Choroid plexus epithelial cell (primary cell): ENCODE measurements around the gene ACAN.

Experiments
- DNase-seq: peaks from one replicate; pipeline ENCODE4 v3.0.0-alpha.2; 2010; ENCODE audit warnings: low read depth
- H3K4me3 ChIP-seq: 2 replicates; pipeline ENCODE4 v1.5.1; 2011; ENCODE audit warnings: low read depth, mild to moderate bottlenecking, control low read depth, low read length, moderate library complexity
- TF ChIP-seq, protein P1 (sequence below): conservative IDR thresholded peaks from 2 replicates; pipeline ENCODE4 v1.5.1; 2011; ENCODE audit warnings: low read depth, mild to moderate bottlenecking, control low read depth, inconsistent platforms, low read length, moderate library complexity

The ACAN gene

DNA sequence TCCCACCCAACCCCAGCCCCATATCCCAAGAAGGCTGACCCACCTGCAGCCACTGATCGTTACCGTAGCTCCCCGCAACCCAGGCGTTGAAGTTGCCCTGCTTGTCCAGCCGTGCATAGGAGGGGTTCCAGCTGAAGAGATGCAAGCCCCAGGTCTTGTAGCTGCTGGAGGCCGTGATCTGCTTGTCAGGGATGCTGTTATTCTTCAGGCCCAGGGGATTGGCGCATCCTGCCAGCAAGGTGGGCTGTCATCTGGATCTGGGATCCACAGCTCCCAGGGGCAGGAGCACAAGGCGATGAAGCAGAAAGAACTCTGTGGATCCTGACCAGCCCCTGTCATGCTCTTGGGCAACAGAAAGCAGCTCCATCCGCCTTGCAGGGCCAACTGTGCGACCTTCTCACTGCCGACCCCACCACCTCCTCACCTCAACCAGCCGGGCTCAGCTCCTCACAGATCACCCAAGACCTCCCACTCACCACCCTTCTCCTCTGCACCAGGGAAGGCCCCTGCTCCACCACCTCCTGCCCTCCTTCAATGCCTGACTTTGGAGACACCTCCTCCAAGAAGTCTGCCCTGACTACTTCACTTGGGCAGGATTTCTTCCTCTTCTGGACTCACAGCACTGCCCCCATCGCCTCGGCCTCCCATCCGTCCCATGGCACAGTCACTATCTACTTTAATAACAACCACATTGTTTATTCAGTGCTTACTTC lies 98.4 kb downstream of the ACAN start:
- no peak overlapping the region for H3K4me3 ChIP-seq
- no peak for DNase-seq
- TF ChIP-seq, protein P1, sequence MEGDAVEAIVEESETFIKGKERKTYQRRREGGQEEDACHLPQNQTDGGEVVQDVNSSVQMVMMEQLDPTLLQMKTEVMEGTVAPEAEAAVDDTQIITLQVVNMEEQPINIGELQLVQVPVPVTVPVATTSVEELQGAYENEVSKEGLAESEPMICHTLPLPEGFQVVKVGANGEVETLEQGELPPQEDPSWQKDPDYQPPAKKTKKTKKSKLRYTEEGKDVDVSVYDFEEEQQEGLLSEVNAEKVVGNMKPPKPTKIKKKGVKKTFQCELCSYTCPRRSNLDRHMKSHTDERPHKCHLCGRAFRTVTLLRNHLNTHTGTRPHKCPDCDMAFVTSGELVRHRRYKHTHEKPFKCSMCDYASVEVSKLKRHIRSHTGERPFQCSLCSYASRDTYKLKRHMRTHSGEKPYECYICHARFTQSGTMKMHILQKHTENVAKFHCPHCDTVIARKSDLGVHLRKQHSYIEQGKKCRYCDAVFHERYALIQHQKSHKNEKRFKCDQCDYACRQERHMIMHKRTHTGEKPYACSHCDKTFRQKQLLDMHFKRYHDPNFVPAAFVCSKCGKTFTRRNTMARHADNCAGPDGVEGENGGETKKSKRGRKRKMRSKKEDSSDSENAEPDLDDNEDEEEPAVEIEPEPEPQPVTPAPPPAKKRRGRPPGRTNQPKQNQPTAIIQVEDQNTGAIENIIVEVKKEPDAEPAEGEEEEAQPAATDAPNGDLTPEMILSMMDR = no peak

DNA sequence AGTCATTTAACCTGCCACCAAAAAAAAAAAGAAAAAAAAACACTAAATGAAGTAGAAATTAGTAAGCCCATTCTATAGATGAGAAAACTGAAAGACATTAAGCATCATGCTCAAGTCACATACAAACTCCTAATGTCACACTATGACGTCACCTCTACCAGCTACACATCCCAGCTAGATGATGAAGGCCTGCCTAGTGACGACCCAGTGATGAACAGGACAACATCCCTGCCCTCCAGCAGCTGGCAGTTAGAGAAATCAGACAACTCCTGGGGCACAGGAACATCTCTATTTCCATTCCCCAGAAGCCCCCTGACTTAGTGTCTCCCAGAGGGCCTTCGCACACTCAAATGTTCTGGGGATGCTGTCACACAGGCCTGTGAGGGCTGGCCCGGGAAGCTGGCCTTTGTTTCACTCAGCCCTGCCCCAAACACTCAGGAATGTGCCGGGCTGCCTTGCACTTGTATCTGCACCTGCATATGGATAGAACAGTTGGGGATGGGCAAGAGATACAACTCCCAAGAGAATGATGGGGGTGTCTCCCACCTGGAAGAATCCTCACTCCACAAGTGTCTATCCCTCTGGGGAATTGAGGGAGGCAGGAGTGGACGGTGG lies 99.1 kb downstream of the ACAN start:
- no peak for DNase-seq
- H3K4me3 ChIP-seq = no peak overlapping the region
- TF ChIP-seq, protein P1 = no peak

DNA sequence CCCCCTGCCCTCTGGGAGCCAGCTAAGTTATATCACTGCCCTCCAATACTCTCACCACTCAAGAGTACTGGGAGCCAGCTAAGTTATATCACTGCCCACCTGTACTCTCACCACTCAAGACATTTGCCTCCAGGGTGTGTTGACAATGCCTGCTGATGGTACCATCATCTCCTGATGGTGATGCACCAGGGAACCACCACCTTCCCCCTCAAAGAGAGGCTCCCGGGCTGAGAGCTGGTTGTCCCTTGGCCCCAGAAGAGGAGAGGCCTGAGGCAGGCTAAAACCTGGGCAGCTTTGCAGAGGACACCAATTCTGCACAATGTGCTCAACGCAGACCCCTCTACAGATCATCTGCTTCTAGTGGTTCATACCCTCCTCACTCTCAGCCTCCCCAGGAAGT lies 99.6 kb downstream of the ACAN start:
- no peak overlapping the region for H3K4me3 ChIP-seq
- TF ChIP-seq, protein P1 = no peak
- DNase-seq = no peak

DNA sequence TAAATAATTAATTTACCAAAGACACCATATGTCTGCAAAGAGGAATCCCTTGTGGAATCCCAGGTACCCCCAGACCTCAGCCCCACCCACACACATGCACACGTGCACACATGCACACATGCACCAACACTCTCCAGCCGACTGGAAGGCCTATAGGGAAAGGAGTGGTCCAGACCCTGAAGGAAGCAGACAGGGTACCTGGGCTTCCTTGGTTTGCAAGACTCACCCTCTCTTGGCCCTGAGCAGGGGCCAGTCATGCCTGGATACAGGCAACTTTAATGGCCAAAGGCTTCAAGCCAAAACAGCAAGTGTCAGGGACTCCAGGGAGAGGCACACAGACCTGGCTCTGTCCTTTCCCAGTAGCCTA lies 101.0 kb downstream of the ACAN start:
- TF ChIP-seq, protein P1 = no peak
- H3K4me3 ChIP-seq = no peak overlapping the region
- no peak for DNase-seq

DNA sequence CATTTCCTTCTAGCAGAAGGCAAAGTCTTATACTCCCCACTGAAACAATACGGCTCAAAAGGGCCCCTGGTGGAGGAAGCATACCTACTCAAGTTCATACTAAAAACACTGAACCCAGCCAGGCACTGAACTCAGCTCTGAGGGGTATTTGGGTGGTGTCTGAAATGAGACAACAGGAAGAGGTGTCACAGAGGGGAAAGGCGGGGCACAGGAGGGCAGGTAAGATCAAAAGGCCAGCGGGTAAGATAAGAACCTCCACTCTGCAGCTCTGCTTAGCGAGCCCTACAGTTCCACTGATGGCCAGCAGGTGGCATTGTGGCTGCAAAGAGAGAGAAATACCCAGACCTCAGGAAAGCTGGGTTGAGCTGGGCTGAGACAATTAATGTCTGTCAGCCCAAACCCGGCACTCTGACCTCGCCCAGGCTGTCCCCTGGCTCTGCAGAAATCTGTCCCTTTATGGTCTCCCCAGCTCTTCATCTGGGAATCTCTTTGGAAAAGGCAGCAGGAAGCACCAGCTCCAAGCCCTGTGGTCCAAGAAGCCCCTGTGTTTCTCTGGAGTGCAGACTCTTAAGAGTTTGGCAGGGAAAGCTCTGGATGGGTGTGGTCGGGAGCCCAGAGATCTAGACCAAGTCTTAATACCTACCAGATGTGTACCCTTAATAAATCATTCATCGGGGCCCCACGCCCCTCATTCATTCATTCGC lies 101.5 kb downstream of the ACAN start:
- DNase-seq = peak; percentile 81
- TF ChIP-seq, protein P1 = peak; percentile 97
- H3K4me3 ChIP-seq = no peak overlapping the region

DNA sequence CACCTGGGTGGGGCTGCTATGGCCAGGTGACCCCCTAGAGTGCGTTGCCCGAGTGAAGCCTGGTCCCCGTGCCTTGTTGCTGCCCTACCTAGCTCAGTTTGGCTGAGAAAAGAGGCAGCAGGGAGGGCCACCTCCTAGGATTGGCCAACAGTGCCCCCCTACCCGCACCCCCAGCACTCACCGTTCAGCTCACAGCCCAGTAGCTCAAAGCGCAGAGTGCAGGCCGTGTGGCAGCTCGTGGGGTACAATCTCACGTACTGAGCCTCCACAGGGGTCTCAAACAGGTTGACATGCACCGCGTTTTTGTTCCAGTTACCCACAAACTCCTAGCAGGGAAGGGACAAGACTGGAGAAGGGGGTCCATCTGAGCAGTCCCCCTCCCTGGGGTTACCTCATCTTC lies 102.3 kb downstream of the ACAN start:
- DNase-seq = no peak
- H3K4me3 ChIP-seq = no peak overlapping the region
- TF ChIP-seq, protein P1 = no peak
